H54 (cell line): Measurements from ENCODE around the gene UGT2B7.

ENCODE experiments used
- DNase-seq: peaks from one replicate; pipeline ENCODE4 v3.0.0; 2011; ENCODE audit warnings: low spot score, mixed read lengths; ENCODE audit not compliant: insufficient read length
- FAIRE-seq: peaks from 3 replicates; lab custom pipeline; 2011; peaks lifted over from hg19 to GRCh38; lab: Jason Lieb, UNC
- POLR2A ChIP-seq: IDR thresholded peaks from 2 replicates; pipeline ENCODE4 v1.6.1; 2011; ENCODE audit warnings: low read depth, mild to moderate bottlenecking, low read length

The UGT2B7 gene

DNA sequence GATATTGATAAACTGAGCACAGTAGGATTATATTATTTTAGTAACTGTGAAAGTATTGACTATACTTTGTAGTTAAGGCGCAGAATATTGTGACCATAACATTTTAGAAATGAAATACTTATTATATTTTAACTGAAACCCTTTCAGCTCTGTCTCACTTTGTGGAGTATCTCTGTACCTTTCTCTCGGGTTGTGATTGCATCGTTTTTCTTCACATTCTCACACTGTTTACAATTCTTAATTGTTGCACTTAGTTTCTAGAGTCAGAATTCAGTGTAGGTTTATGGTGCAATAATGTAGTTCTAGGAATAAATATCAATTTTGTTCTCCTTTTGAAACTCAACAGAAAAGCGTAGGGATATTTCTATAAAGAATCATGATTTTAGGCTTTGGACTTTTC is 57.7 kb downstream of the UGT2B7 start:
- DNase-seq (no peak), FAIRE-seq (no peak)
- TF ChIP-seq POLR2A, result no peak

DNA sequence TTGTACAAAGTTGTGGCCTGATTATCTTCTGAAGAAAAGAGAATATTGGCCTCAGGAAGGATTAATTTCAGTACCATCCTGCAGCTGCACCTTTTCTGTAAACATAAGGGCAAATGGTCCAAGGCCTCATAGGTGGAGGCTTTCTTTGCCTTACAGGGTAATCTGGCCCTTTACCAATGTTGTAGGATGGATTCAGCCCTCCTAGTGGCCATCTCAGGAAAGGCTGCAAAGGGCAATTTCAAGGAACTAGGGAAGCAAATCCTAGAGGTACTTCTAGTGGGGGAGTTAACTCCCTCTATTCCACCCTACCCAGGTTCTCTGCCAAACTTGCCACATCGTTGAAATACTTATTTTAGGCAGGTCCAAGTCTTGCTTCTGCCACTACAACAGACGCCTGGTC is 60.6 kb downstream of the UGT2B7 start:
- FAIRE-seq (no peak), DNase-seq (no peak)
- no peak for TF ChIP-seq POLR2A
